HG02938 (cell line): ENCODE results near the gene NUP188.
A peak's percentile ranks its signal among the peaks of the same experiment; 100 is the strongest.

ENCODE experiments used
- ATAC-seq: cut with Tn5 transposase; IDR thresholded peaks from one replicate; pipeline ENCODE4 v1.9.1; 2021; ENCODE audit warnings: mild to moderate bottlenecking, moderate library complexity; ENCODE audit not compliant: unreplicated experiment

The NUP188 gene

GRCh38 chr9:128947527-128948301 lies at the start of gene NUP188, which contains the start of gene DOLK:
Gene NUP188 (plus strand): TSS chr9:128947699. CDS start chr9:128947720, 21 bp downstream.
Gene DOLK (minus strand): TSS chr9:128947603. CDS start chr9:128947303, 300 bp downstream.
- ATAC-seq = peak; percentile 64

- ATAC-seq = no peak
Observed at GRCh38 chr9:128898382-128898781, 49.1 kb upstream of the NUP188 start.

GRCh38 chr9:128898845-128899565 lies 48.5 kb upstream of the NUP188 start:
- no peak for ATAC-seq

GRCh38 chr9:128899566-128900322 lies 47.8 kb upstream of the NUP188 start:
- no peak for ATAC-seq

GRCh38 chr9:128901379-128901778 lies 46.1 kb upstream of the NUP188 start:
- no peak for ATAC-seq

- ATAC-seq = no peak
Observed at GRCh38 chr9:128901822-128902221, 45.7 kb upstream of the NUP188 start.

GRCh38 chr9:128902351-128903078 lies 45.0 kb upstream of the NUP188 start:
- ATAC-seq = peak; percentile 73

- ATAC-seq = no peak
Observed at GRCh38 chr9:128903079-128903461, 44.4 kb upstream of the NUP188 start.

- no peak for ATAC-seq
Observed at GRCh38 chr9:128903871-128904620, 43.5 kb upstream of the NUP188 start.

- no peak for ATAC-seq
Observed at GRCh38 chr9:128905964-128906363, 41.5 kb upstream of the NUP188 start.

GRCh38 chr9:128906741-128907140 lies 40.8 kb upstream of the NUP188 start:
- no peak for ATAC-seq

GRCh38 chr9:128908372-128908771 lies 39.1 kb upstream of the NUP188 start:
- no peak for ATAC-seq

- ATAC-seq = no peak
Observed at GRCh38 chr9:128909859-128910258, 37.6 kb upstream of the NUP188 start.

GRCh38 chr9:128910906-128911305 lies 36.6 kb upstream of the NUP188 start:
- no peak for ATAC-seq

GRCh38 chr9:128911529-128912035 lies 35.9 kb upstream of the NUP188 start:
- no peak for ATAC-seq

- no peak for ATAC-seq
Observed at GRCh38 chr9:128912270-128912853, 35.1 kb upstream of the NUP188 start.

GRCh38 chr9:128913048-128913900 lies 34.2 kb upstream of the NUP188 start:
- ATAC-seq = no peak

GRCh38 chr9:128913995-128914772 lies 33.3 kb upstream of the NUP188 start:
- ATAC-seq = no peak
